HG03095 (cell line): ENCODE results near the gene ELF1.

ENCODE experiments used
- ATAC-seq: cut with Tn5 transposase; IDR thresholded peaks from one replicate; pipeline ENCODE4 v1.9.1; 2021; ENCODE audit warnings: moderate library complexity; ENCODE audit not compliant: unreplicated experiment

Gene ELF1

GRCh38 chr13:41006978-41007743 is 12.0 kb downstream of the ELF1 start:
- ATAC-seq, result no peak

- ATAC-seq, result no peak
These were observed 12.8 kb downstream of the ELF1 start for GRCh38 chr13:41006306-41006705.

- ATAC-seq, result no peak
These were observed 13.4 kb downstream of the ELF1 start for GRCh38 chr13:41005704-41006103.

GRCh38 chr13:41004875-41005693 is 14.0 kb downstream of the ELF1 start:
- ATAC-seq, result peak; percentile 77

GRCh38 chr13:41002606-41003005 is 16.5 kb downstream of the ELF1 start:
- no peak for ATAC-seq

- ATAC-seq, result no peak
These were observed 17.4 kb downstream of the ELF1 start for GRCh38 chr13:41001695-41002094.

- ATAC-seq, result no peak
These were observed 19.7 kb downstream of the ELF1 start for GRCh38 chr13:40999416-40999815.

GRCh38 chr13:40996426-40997092 is 22.6 kb downstream of the ELF1 start:
- no peak for ATAC-seq

- no peak for ATAC-seq
These were observed 23.1 kb downstream of the ELF1 start for GRCh38 chr13:40995997-40996396.

- ATAC-seq, result peak; percentile 75
These were observed 24.4 kb downstream of the ELF1 start for GRCh38 chr13:40994581-40995230.

- no peak for ATAC-seq
These were observed 25.1 kb downstream of the ELF1 start for GRCh38 chr13:40993987-40994386.

- no peak for ATAC-seq
These were observed 26.2 kb downstream of the ELF1 start for GRCh38 chr13:40992678-40993518.

- ATAC-seq, result no peak
These were observed 31.4 kb downstream of the ELF1 start for GRCh38 chr13:40987606-40988280.

- no peak for ATAC-seq
These were observed 32.8 kb downstream of the ELF1 start for GRCh38 chr13:40986101-40986856.

- no peak for ATAC-seq
These were observed 33.6 kb downstream of the ELF1 start for GRCh38 chr13:40985381-40986100.

- ATAC-seq, result peak; percentile 40
These were observed 34.3 kb downstream of the ELF1 start for GRCh38 chr13:40984668-40985366.

GRCh38 chr13:40983725-40984667 is 35.1 kb downstream of the ELF1 start:
- no peak for ATAC-seq
